H9 (cell line): Measurements from ENCODE around the gene TMEM273. TPM values are rescaled to one million over a fixed set of nuclear protein-coding genes. Genes with fewer than 3 reads are reported as not detected.

Experiments
- DNase-seq: peaks from one replicate; pipeline ENCODE4 v3.0.0-alpha.2; 2017
- H2AFZ ChIP-seq: one replicate; pipeline ENCODE4 v1.6.1; 2013; ENCODE audit warnings: mild to moderate bottlenecking, low read length, control low read depth, moderate library complexity
- H2AK5ac ChIP-seq: 2 replicates; pipeline ENCODE4 v1.6.1; 2013; ENCODE audit warnings: low read length, control low read depth, mixed read lengths; ENCODE audit not compliant: insufficient read length
- H2BK120ac ChIP-seq: one replicate; pipeline ENCODE4 v1.6.1; 2013; ENCODE audit warnings: low read depth, mild to moderate bottlenecking, low read length, control low read depth, inconsistent platforms; ENCODE audit not compliant: poor library complexity, severe bottlenecking
- H2BK12ac ChIP-seq: 2 replicates; pipeline ENCODE4 v1.6.1; 2013; ENCODE audit warnings: low read length, control low read depth, mixed read lengths, low read depth; ENCODE audit not compliant: insufficient read length
- H2BK15ac ChIP-seq: 2 replicates; pipeline ENCODE4 v1.6.1; 2013; ENCODE audit warnings: low read depth, low read length, control low read depth
- H2BK20ac ChIP-seq: one replicate; pipeline ENCODE4 v1.6.1; 2013; ENCODE audit warnings: low read depth, mild to moderate bottlenecking, low read length, control low read depth, inconsistent platforms; ENCODE audit not compliant: poor library complexity, severe bottlenecking
- H2BK5ac ChIP-seq: 2 replicates; pipeline ENCODE4 v1.6.1; 2013; ENCODE audit warnings: low read length, control low read depth, mixed read lengths; ENCODE audit not compliant: insufficient read length
- H3K14ac ChIP-seq: 2 replicates; pipeline ENCODE4 v1.6.1; 2013; ENCODE audit warnings: low read length, control low read depth; ENCODE audit not compliant: insufficient read depth
- H3K18ac ChIP-seq: 2 replicates; pipeline ENCODE4 v1.6.1; 2013; ENCODE audit warnings: low read depth, mild to moderate bottlenecking, mixed read lengths, low read length, control low read depth; ENCODE audit not compliant: insufficient read length
- H3K23ac ChIP-seq: 2 replicates; pipeline ENCODE4 v1.6.1; 2013; ENCODE audit warnings: low read length, control low read depth, mixed read lengths, low read depth; ENCODE audit not compliant: insufficient read length
- H3K23me2 ChIP-seq: 2 replicates; pipeline ENCODE4 v1.6.1; 2013; ENCODE audit warnings: low read depth, mild to moderate bottlenecking, mixed read lengths, low read length, control low read depth; ENCODE audit not compliant: insufficient read length, poor library complexity, severe bottlenecking
- H3K27ac ChIP-seq: 2 replicates; pipeline ENCODE4 v1.5.1; 2013; ENCODE audit warnings: low read length, control low read depth, mixed read lengths, low read depth; ENCODE audit not compliant: insufficient read length
- H3K27me3 ChIP-seq: 2 replicates; pipeline ENCODE4 v1.6.1; 2013; ENCODE audit warnings: low read length, control low read depth, inconsistent platforms; ENCODE audit not compliant: insufficient read depth
- H3K4ac ChIP-seq: 2 replicates; pipeline ENCODE4 v1.6.1; 2013; ENCODE audit warnings: low read depth, mild to moderate bottlenecking, control low read depth, inconsistent platforms, low read length, moderate library complexity
- H3K4me1 ChIP-seq: 2 replicates; pipeline ENCODE4 v1.6.1; 2013; ENCODE audit warnings: low read length, control low read depth, inconsistent platforms; ENCODE audit not compliant: insufficient read depth
- H3K4me2 ChIP-seq: 2 replicates; pipeline ENCODE4 v1.6.1; 2013; ENCODE audit warnings: low read length, control low read depth, mixed read lengths; ENCODE audit not compliant: insufficient read length, insufficient read depth
- H3K56ac ChIP-seq: 2 replicates; pipeline ENCODE4 v1.6.1; 2013; ENCODE audit warnings: low read depth, mild to moderate bottlenecking, mixed read lengths, low read length, control low read depth; ENCODE audit not compliant: insufficient read length
- H3K79me1 ChIP-seq: 2 replicates; pipeline ENCODE4 v1.6.1; 2013; ENCODE audit warnings: low read depth, mild to moderate bottlenecking, moderate library complexity, low read length, control low read depth, inconsistent platforms; ENCODE audit not compliant: insufficient read depth, poor library complexity, severe bottlenecking
- H3K79me2 ChIP-seq: 2 replicates; pipeline ENCODE4 v1.6.1; 2013; ENCODE audit warnings: low read length, control low read depth, inconsistent platforms; ENCODE audit not compliant: insufficient read depth
- H3K9ac ChIP-seq: 2 replicates; pipeline ENCODE4 v1.6.1; 2013; ENCODE audit warnings: low read length, control low read depth, mixed read lengths; ENCODE audit not compliant: insufficient read length; ENCODE audit errors: extremely low read depth
- H3K9me3 ChIP-seq: one replicate; pipeline ENCODE4 v1.6.1; 2013; ENCODE audit warnings: low read depth, low read length, inconsistent platforms; ENCODE audit not compliant: control insufficient read depth
- H3T11ph ChIP-seq: one replicate; pipeline ENCODE4 v1.6.1; 2013; ENCODE audit warnings: mild to moderate bottlenecking, low read length, control low read depth, inconsistent platforms
- H4K20me1 ChIP-seq: one replicate; pipeline ENCODE4 v1.6.1; 2013; ENCODE audit not compliant: control insufficient read depth, insufficient read length, insufficient read depth
- H4K5ac ChIP-seq: 2 replicates; pipeline ENCODE4 v1.6.1; 2013; ENCODE audit warnings: low read depth, mild to moderate bottlenecking, mixed read lengths, low read length, control low read depth; ENCODE audit not compliant: insufficient read length
- H4K8ac ChIP-seq: replicated peaks from 2 replicates; pipeline ENCODE4 v1.6.1; 2013; ENCODE audit warnings: low read length, control low read depth, mixed read lengths, low read depth; ENCODE audit not compliant: insufficient read length
- H4K91ac ChIP-seq: 2 replicates; pipeline ENCODE4 v1.6.1; 2013; ENCODE audit warnings: low read depth, mild to moderate bottlenecking, moderate library complexity, mixed read lengths, low read length, control low read depth; ENCODE audit not compliant: insufficient read length
- H3K27ac Mint-ChIP-seq, 3 experiments: 2 replicates in 2 of 3; 3 replicates in 1 of 3; pipeline ENCODE4 v1.8.0; 2020 to 2021; ENCODE audit warnings: mixed read lengths in 3 of 3, mild to moderate bottlenecking in 1 of 3, moderate library complexity in 1 of 3
- H3K27me3 Mint-ChIP-seq: 2 replicates; pipeline ENCODE4 v1.8.0; 2021; ENCODE audit warnings: low read depth, mild to moderate bottlenecking, moderate library complexity, mixed read lengths
- H3K36me3 Mint-ChIP-seq, 3 experiments: 2 replicates in 2 of 3; 3 replicates in 1 of 3; pipeline ENCODE4 v1.8.0; 2020 to 2021; ENCODE audit warnings: low read depth in 3 of 3, mixed read lengths in 3 of 3; ENCODE audit not compliant: insufficient read depth in 1 of 3
- H3K4me1 Mint-ChIP-seq, 2 experiments: 2 replicates each; pipeline ENCODE4 v1.8.0; 2020; ENCODE audit warnings: mixed read lengths in 2 of 2
- H3K4me3 Mint-ChIP-seq, 2 experiments: 2 replicates in 1 of 2; 3 replicates in 1 of 2; pipeline ENCODE4 v1.8.0; 2020 to 2021; ENCODE audit warnings: mild to moderate bottlenecking in 2 of 2, mixed read lengths in 2 of 2, moderate library complexity in 1 of 2
- H3K9me3 Mint-ChIP-seq, 2 experiments: 2 replicates in 1 of 2; 3 replicates in 1 of 2; pipeline ENCODE4 v1.8.0; 2020; ENCODE audit warnings: mild to moderate bottlenecking in 2 of 2, mixed read lengths in 2 of 2, moderate library complexity in 1 of 2
- CTCF ChIP-seq: fragments of 200-600 bp; sonication (generic); conservative IDR thresholded peaks from 3 replicates; pipeline ENCODE4 v1.8.0; 2021; ENCODE audit warnings: antibody characterized with exemption, mild to moderate bottlenecking
- WGBS: extraction: QIAGEN DNeasy Blood & Tissue Kit; methylation state at CpG from one replicate; pipeline ENCODE4 v1.1.7; 2013; ENCODE audit warnings: missing lambda C conversion rate, low lambda C conversion rate, mixed read lengths; ENCODE audit not compliant: insufficient read length; ENCODE audit errors: extremely low coverage; 5-methylcytosine and 5-hydroxymethylcytosine counted together
- total RNA-seq: library from RNA; stranded (reverse); gene quantifications from 2 replicates; pipeline ENCODE4 v1.2.1, GENCODE V29; 2021

Gene TMEM273
- total RNA-seq, 1 experiment from 2014 or later, result not detected

GRCh38 chr10:49140304-49141177, 47.6 kb downstream of the TMEM273 start:
- no peak overlapping the region for H3T11ph ChIP-seq
- DNase-seq, result no peak
- H2AFZ ChIP-seq, result no peak overlapping the region
- peaks cover 2% of the 10 kb centered on the region; the same call in 1 of the 2 replicates for H3K4me1 ChIP-seq
- no peak overlapping the region for H2BK15ac ChIP-seq
- H2BK5ac ChIP-seq, result no peak overlapping the region
- H3K79me2 ChIP-seq, result no peaks in the 10 kb centered on the region
- H3K9me3 Mint-ChIP-seq, result peaks cover 0 to 2% of the 10 kb centered on the region in 2 experiments; a peak in 2 of 5 replicates
- no peaks in the 10 kb centered on the region for H3K79me1 ChIP-seq
- no peak overlapping the region for H4K5ac ChIP-seq
- H3K23me2 ChIP-seq, result no peaks in the 10 kb centered on the region
- no peak overlapping the region for H3K4me3 Mint-ChIP-seq
- no peak overlapping the region for H3K4me2 ChIP-seq
- H4K91ac ChIP-seq, result no peak overlapping the region
- H2AK5ac ChIP-seq, result no peak overlapping the region
- no peak overlapping the region for H2BK20ac ChIP-seq
- no peak overlapping the region for H3K4ac ChIP-seq
- H4K8ac ChIP-seq, result no peak overlapping the region
- no peak for TF ChIP-seq CTCF
- H4K20me1 ChIP-seq, result no peaks in the 10 kb centered on the region
- H3K9ac ChIP-seq, result no peak overlapping the region
- H3K14ac ChIP-seq, result no peak overlapping the region
- no peak overlapping the region for H2BK120ac ChIP-seq
- H3K23ac ChIP-seq, result no peak overlapping the region
- H3K9me3 ChIP-seq, result no peaks in the 10 kb centered on the region
- no peak overlapping the region for H3K18ac ChIP-seq
- 0 out of 7 replicates have a peak overlapping the region, but pooled peaks of 1 of the 3 experiments have one; percentile 31 for H3K27ac Mint-ChIP-seq
- no peak overlapping the region for H3K27ac ChIP-seq
- no peak overlapping the region for H2BK12ac ChIP-seq
- H3K27me3 Mint-ChIP-seq, result peaks cover 7% of the 10 kb centered on the region; the same call in 1 of the 2 replicates
- WGBS, result no CpG with 5 or more reads among the region's 5 CpGs
- no peaks in the 10 kb centered on the region for H3K27me3 ChIP-seq
- no peak overlapping the region for H3K56ac ChIP-seq
- peaks cover 30 to 40% of the 10 kb centered on the region in 2 experiments for H3K4me1 Mint-ChIP-seq
- no peaks in the 10 kb centered on the region; a peak in 1 of 7 replicates for H3K36me3 Mint-ChIP-seq
